ENCODE data around the gene ST6GAL1. TPM values are rescaled to one million over a fixed set of nuclear protein-coding genes. Genes with fewer than 3 reads are reported as not detected.

Gene ST6GAL1
- total RNA-seq, 1 experiment from 2014 or later = 3.3 TPM

- H3K4me3 ChIP-seq (ENCODE audit: low read depth in 2 of 2, low read length in 2 of 2) = no peak overlapping the region
- ChIA-PET CTCF (no interaction called here), POLR2A (no interaction called here)
- no TSS peak for BruUV-seq (replicated peaks)
- DNase-seq (ENCODE audit: low read depth, low spot score) (no peak), ATAC-seq (no peak)
- no peaks in the 10 kb centered on the region for H3K9me3 ChIP-seq (ENCODE audit: control insufficient read depth, insufficient read depth, low read depth, low read length)
- H3K4me1 ChIP-seq (ENCODE audit: control insufficient read depth, insufficient read depth, low read length) = no peaks in the 10 kb centered on the region
- no peaks in the 10 kb centered on the region for H3K36me3 ChIP-seq (ENCODE audit: control insufficient read depth, insufficient read depth, low read length)
- in situ Hi-C loops (cut with HindIII; ENCODE audit: low pct_unique_long_range_greater_than_20kb, low sequenced_read_pairs) (no loop called here), intact Hi-C loops (cut with micrococcal nuclease; ENCODE audit: unreplicated experiment) (no loop called here)
- H3K27ac ChIP-seq (ENCODE audit: low read length) = no peak overlapping the region
- H3K27me3 ChIP-seq (ENCODE audit: control insufficient read depth, insufficient read depth, low read length) = no peaks in the 10 kb centered on the region
- no peak for TF ChIP-seq TCF7L2 (IDR thresholded peaks at IDR 0.05; ENCODE audit: low read depth, low read length)
Observed at GRCh38 chr3:186996356-186996755, 66.0 kb downstream of the ST6GAL1 start.

GRCh38 chr3:186997061-186997460 lies 66.7 kb downstream of the ST6GAL1 start:
- no peak for TF ChIP-seq REST (IDR thresholded peaks at IDR 0.05; ENCODE audit: insufficient read depth in 1 of 2, low read depth in 2 of 2, low read length in 1 of 2)
- TF ChIP-seq CTCF (IDR thresholded peaks at IDR 0.05) = no peak
- ChIA-PET CTCF (interaction anchor here (0.6 kb wide), 1 partner anchor 168 kb away, joined by 4 read pairs; no protein-coding TSS in a partner anchor), POLR2A (no interaction called here)
- no peak overlapping the region for H3K27ac ChIP-seq (ENCODE audit: low read length)
- no peak for DNase-seq (ENCODE audit: low read depth, low spot score)
- H3K27me3 ChIP-seq (ENCODE audit: control insufficient read depth, insufficient read depth, low read length) = no peaks in the 10 kb centered on the region
- ATAC-seq = no peak
- no TSS peak for BruUV-seq (replicated peaks)
- H3K4me3 ChIP-seq (ENCODE audit: low read depth in 2 of 2, low read length in 2 of 2) = no peak overlapping the region
- intact Hi-C loops (cut with micrococcal nuclease; ENCODE audit: unreplicated experiment) (no loop called here), in situ Hi-C loops (cut with HindIII; ENCODE audit: low pct_unique_long_range_greater_than_20kb, low sequenced_read_pairs) (no loop called here)
- no peaks in the 10 kb centered on the region for H3K9me3 ChIP-seq (ENCODE audit: control insufficient read depth, insufficient read depth, low read depth, low read length)
- H3K36me3 ChIP-seq (ENCODE audit: control insufficient read depth, insufficient read depth, low read length) = no peaks in the 10 kb centered on the region
- H3K4me1 ChIP-seq (ENCODE audit: control insufficient read depth, insufficient read depth, low read length) = no peaks in the 10 kb centered on the region

- no peak for ATAC-seq
- TF ChIP-seq TCF7L2 (IDR thresholded peaks at IDR 0.05; ENCODE audit: low read depth, low read length) (no peak), REST (IDR thresholded peaks at IDR 0.05; ENCODE audit: insufficient read depth in 1 of 2, low read depth in 2 of 2, low read length in 1 of 2) (no peak), SIN3A (IDR thresholded peaks at IDR 0.05; ENCODE audit: borderline replicate concordance, insufficient read depth, low read depth, low read length) (no peak), CTCF (IDR thresholded peaks at IDR 0.05) (no peak), POLR2AphosphoS5 (IDR thresholded peaks at IDR 0.05; ENCODE audit: low read depth, low read length) (no peak)
- Histone ChIP-seq H3K27ac (ENCODE audit: low read length) (no peak overlapping the region), H3K4me3 (ENCODE audit: low read depth in 2 of 2, low read length in 2 of 2) (no peak overlapping the region), H3K36me3 (ENCODE audit: control insufficient read depth, insufficient read depth, low read length) (no peaks in the 10 kb centered on the region), H3K4me1 (ENCODE audit: control insufficient read depth, insufficient read depth, low read length) (no peaks in the 10 kb centered on the region), H3K9me3 (ENCODE audit: control insufficient read depth, insufficient read depth, low read depth, low read length) (no peaks in the 10 kb centered on the region), H3K27me3 (ENCODE audit: control insufficient read depth, insufficient read depth, low read length) (no peaks in the 10 kb centered on the region)
- in situ Hi-C loops (cut with HindIII; ENCODE audit: low pct_unique_long_range_greater_than_20kb, low sequenced_read_pairs) = no loop called here
- ChIA-PET POLR2A (no interaction called here), CTCF (no interaction called here)
- no TSS peak for BruUV-seq (replicated peaks)
- DNase-seq (ENCODE audit: low read depth, low spot score) = no peak
- intact Hi-C loops (cut with micrococcal nuclease; ENCODE audit: unreplicated experiment) = no loop called here
Observed at GRCh38 chr3:186997473-186997939, 67.2 kb downstream of the ST6GAL1 start.
